HG03066 (cell line): ENCODE data around the gene PPP1R10.
"Not testable (repeated sequence)": the region's sequence is repeated elsewhere in the genome, so short reads cannot be mapped to it uniquely, and the experiment has no call there.

Source experiments
- ATAC-seq: cut with Tn5 transposase; IDR thresholded peaks from one replicate; pipeline ENCODE4 v1.9.1; 2021; ENCODE audit warnings: low read depth; ENCODE audit not compliant: unreplicated experiment

Gene PPP1R10

DNA sequence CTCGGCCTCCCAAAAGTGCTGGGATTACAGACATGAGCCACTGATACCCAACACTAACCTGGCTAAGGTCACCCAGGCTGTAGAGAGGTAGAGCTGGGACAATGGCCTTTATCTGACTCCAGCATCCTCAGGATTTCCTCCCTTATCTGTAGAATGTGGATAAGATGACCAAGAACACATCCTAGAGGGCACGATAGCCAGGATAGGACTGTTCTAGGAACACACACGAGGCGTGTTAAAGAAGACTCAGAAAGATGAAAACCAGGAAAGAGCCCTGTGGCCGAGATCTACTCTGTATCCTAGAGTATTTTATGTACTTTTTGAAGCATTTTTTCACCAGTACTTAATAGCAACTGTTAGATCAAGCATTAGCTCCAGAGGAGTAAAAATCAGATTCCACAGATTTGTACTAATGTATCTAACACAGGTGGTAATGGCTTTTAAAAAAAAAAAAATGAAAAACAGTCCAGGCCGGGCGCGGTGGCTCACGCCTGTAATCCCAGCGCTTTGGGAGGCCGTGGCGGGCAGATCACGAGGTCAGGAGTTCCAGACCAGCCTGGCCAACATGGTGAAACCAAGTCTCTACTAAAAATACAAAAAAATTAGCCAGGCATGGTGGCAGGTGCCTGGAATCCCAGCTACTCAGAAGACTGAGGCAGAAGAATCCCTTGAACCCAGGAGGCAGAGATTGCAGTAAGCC is 17.3 kb downstream of the PPP1R10 start:
- no peak for ATAC-seq

DNA sequence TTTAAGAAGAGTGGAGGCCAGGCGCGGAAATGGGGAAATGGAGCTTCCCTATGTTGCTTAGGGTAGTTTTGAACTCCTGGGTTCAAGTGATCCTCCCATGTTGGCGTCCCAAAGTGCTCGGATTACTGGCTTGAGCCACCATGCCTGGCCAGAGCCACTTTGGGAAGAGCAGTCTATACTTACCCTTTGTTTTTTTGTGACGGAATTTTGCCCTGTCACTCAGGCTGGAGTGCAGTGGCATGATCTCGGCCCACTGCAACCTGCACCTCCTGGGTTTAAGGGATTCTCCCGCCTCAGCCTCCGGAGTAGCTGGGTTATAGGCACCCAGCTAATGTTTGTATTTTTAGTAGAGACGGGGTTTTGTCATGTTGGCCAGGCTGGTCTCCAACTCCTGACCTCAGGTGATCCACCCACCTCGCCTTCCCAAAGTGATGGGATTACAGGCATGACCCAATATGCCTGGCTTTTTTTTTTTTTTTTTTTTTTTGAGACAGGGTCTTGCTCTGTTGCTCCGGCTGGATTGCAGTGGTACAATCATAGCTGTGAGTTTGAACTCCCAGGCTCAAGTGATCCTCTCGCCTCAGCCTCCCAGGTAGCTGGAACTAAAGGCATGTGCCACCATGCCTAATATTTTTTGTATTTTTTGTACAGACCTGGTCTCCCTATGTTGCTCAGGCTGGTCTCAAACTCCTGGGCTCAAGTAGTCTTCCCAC is 18.0 kb downstream of the PPP1R10 start:
- no peak for ATAC-seq

DNA sequence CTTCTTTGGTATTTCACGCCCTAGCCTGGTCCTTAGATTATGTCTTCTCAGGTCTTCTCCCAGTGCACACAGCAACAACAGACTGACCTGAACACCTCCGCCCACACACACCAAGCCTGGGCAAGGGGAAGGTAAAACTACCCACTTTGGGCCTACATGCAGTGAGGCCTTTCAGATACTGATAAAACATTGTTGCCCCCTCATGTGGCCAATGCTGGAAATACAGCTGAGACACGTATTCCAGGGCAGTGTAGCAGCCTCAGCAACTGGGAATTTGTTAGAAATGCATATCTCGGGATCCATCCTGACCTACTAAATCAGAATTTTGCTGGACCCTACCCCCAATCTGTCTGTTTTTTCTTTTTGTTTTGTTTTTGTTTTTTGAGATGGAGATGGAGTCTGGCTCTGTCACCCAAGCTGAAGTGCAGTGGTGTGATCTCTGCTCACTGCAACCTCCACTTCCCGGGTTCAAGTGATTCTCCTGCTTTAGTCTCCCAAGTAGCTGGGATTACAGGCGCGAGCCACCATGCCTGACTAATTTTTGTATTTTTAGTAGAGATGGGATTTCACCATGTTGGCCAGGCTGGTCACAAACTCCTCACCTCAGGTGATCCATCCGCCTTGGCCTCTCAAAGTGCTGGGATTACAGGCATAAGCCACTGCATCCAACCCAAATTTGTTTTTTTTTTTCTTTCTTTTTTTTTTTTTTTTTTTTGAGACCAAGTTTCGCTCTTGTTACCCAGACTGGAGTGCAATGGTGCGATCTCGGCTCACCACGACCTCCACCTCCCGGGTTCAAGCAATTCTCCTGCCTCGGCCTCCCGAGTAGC is 19.5 kb downstream of the PPP1R10 start:
- ATAC-seq, result not testable (repeated sequence)

DNA sequence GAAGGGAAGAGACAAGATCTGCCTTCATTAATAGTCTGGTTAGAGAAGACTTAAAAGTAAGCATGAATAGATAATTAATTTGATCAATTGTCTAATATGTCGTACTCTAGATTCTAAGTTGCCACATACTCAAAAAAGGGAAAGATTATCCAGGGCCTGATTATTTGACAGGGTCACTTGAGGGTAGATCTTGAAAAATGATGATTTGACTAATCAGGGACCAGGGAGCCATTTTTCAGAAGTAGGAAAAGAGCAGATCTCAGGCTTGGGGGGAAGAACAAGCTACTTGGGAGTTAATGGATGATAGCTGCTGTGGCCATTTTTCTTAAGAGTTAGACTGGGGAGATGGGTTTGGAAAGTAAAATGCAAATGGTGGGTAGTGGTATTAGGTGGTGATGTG is 24.8 kb downstream of the PPP1R10 start:
- no peak for ATAC-seq

DNA sequence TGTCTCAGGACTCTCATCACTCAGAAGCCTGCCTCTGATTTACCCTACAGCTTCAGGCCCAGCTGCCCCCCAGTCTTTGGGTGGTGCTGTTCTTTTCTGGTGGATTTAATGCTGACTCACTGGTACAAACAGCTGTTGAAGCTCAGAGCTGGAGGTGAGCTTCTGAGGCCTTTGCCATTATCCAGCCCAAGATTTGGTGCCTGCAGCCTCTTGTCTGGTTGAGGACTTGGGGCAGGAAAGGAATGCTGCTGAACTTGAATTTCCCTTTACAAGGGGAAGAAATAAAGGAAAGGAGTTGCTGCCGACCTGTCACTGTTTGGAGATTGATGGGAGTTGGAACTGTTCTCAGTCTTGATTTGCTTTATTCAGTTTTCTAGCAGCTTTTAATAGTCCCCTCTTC is 26.0 kb downstream of the PPP1R10 start:
- no peak for ATAC-seq

DNA sequence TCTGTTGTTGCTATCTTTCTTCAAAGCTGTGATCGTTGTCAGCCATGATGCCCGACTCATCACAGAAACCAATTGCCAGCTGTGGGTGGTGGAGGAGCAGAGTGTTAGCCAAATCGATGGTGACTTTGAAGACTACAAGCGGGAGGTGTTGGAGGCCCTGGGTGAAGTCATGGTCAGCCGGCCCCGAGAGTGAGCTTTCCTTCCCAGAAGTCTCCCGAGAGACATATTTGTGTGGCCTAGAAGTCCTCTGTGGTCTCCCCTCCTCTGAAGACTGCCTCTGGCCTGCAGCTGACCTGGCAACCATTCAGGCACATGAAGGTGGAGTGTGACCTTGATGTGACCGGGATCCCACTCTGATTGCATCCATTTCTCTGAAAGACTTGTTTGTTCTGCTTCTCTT is 26.5 kb downstream of the PPP1R10 start:
- ATAC-seq, result no peak

DNA sequence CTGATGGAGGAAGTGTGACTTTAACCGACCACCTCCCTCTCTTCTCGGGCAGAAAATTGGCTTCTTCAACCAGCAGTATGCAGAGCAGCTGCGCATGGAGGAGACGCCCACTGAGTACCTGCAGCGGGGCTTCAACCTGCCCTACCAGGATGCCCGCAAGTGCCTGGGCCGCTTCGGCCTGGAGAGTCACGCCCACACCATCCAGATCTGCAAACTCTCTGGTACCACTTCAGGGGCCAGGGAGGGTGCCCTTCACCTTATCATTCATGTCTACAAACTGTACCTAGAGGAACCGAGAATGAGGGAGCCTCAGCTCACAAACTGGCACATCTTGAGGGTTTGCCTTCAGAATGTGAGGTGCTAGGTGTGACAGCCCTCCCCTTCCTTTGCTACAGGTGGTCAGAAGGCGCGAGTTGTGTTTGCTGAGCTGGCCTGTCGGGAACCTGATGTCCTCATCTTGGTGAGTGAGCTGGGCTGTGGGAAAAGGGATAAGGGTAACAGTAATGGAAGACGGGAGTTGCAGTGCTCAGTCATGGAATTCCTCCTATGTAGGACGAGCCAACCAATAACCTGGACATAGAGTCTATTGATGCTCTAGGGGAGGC is 27.2 kb downstream of the PPP1R10 start:
- no peak for ATAC-seq

DNA sequence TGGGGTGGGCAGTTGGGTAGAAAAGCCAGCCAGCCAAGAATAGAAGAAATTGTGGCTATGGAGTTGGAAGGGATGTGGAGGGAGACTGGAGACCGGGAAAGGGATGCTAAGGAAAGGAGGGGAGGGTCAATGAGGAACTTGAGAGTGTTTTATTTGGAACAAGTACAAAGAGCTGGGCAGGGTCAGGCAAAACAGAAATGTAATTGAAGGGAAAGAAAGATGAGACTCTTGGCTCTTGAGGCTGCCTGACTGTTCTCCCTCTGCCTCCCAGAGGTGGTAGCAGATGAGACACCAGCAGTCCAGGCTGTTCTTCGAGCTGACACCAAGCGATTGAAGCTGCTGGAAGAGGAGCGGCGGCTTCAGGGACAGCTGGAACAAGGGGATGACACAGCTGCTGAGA is 33.1 kb downstream of the PPP1R10 start:
- ATAC-seq, result no peak

DNA sequence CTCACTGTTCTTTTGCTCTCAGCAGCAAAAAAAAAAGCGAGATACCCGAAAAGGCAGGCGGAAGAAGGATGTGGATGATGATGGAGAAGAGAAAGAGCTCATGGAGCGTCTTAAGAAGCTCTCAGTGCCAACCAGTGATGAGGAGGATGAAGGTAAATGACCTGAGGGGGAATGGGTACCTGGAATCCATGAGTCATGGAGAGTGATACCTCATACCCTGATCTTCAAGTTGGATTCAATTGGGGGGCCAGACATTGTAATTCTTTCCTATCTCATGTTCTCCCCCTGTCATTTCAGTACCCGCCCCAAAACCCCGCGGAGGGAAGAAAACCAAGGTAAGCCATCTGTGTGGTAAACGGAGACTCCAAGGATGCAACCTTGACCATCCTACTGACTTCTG is 39.0 kb downstream of the PPP1R10 start:
- ATAC-seq, result no peak

DNA sequence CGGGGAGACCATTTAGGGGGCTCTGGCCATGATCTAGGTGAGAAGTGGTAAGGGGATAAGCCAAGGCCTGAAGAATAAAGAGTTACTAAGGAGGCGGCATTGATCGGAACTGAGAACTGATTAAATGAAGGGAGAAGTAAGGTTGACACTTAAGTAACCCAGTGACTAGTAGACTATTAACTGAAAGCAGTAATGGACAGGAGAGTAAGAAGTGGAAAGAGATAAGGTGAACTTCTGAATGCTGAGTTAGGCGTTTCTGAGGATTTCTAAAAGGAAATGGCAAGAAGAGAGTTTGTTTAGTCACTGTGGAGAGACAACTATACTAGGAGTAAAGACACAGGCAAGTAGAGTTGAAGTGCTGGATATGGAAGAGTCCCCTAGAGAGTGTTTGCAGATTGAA is 43.9 kb downstream of the PPP1R10 start:
- no peak for ATAC-seq

DNA sequence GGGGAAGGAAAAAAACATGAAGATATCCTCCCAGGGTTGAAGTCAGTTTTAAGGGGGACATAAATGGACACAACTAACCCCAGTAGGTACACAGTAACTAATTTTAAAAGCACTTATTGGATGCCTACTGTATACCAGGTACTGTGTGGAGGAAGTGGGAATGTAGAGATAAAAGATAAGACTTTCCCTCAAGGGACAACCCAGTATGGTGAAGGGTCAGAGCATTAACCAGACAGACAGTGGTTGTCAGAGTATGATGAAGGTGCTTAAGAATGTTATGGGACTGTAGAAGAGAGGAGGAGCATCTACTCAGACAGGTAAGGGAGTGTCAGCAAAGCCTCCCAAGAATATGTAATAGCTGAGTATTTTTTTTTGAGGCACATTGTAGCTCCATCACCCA is 44.9 kb downstream of the PPP1R10 start:
- no peak for ATAC-seq

DNA sequence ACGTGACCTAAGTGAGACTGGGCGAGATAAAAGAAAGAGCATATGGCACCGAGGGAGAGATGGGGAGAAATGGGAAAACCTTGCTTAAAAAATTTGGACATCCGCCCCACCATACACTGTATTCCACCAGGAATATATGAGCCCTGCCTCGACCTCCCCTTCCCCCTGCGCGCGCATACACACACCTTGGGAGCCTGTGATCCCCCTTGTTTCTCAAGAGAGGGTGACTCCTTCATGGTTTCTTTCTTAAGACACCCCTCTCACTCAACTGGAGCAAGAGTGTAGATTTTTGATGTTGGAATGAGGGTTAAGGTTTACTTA is 45.3 kb downstream of the PPP1R10 start:
- ATAC-seq, result peak; percentile 6

DNA sequence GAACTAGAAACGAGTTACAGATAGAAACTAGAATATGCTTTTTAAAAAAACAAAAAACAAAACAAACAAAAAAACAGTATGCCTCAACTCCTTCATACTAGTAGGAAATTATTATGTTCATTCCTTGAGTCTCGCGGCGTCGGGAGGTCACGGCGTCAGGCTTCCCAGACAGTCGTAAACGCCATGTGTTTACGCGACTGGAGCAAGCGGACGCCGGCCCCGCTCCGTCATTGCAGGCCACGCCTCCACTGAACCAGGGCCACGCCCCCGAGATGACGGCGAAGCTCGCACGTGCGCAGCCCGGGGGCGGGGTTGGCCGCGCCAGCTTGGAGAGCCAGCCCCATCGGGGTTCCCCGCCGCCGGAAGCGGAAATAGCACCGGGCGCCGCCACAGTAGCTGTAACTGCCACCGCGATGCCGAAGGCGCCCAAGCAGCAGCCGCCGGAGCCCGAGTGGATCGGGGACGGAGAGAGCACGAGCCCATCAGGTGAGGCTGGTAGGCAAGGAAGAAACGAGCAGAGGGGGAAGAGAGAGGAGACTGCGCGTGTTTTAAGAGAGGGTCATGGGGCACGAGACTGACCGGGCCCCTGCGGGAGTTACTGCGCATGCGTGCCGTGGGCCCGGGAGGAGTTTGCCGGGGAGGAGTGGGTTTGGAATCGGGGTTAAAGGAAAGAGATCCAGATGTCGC is 45.8 kb downstream of the PPP1R10 start, which contains the start of gene ABCF1:
Gene ABCF1, plus strand, starts transcription at position 368 of the 687 bp plus-strand sequence. Its CDS starts 46 bp downstream, at position 414.
- peak; percentile 92 for ATAC-seq

DNA sequence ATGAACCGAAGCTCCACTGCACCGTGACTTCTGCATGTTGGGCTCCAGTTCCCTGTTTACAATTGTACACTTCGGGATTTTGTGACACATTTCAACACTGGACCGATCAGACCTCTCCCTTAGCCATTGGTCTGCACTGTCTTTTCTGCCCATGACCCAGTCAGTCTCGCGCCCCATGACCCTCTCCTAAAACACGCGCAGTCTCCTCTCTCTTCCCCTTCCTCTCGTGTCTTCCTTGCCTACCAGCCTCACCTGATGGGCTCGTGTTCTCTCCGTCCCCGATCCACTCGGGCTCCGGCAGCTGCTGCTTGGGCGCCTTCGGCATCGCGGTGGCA is 46.3 kb downstream of the PPP1R10 start:
- peak; percentile 6 for ATAC-seq

DNA sequence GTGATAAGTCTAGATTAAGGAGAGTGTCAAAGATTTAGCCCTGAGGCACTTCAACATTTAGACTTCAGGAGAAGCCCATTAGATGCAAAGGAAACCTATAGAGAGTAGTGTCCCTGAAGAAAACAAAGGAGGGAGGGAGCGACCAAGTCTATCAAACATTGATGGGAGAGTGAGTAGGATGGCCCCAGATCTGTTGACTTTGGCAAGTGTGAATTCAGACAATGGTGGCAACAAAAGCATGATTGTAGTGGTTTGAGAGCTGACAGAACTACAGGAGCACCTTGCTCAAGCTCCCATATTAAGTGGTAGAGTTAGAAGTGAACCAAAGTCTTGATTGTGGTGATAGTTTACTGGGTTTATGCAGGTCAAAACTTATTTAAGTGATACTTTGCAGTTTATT is 46.8 kb downstream of the PPP1R10 start:
- no peak for ATAC-seq

DNA sequence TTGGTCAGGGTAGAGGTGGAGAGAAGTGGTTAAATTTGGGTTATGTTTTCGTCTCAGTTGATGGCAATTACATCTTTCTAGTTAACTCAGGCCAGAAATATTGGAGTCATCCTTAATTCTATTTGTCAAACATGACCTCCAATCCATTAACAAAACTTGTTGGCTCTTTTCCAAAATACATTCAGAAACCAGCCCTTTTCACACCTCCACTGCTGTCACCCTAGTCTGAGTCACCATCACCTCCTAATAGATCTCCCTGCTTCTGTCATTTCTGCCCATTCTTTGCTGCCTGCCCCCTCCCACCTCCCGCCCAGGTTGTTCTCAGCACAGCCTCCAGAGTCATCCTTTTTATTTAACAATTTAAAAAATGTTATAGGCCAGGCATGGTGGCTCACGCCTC is 48.8 kb downstream of the PPP1R10 start:
- ATAC-seq, result no peak

DNA sequence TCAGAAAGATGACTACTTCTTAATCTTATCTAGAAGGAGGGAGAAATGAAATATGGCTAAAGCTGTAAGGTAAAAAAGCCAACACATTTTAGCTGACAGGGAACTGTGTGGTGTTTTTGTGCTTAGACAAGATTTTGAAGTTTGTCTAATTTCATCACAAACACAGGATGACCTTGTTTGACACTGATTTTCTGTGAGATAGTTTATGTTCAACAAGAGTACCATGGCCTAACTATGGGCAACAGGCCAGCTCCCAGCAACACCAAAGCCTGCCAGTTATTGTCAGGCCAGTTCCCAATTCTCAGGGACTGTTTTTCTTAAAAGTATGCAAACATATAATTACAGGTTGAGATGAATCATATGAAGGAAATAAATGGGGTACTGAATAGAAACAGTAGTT is 51.3 kb downstream of the PPP1R10 start:
- ATAC-seq, result no peak

DNA sequence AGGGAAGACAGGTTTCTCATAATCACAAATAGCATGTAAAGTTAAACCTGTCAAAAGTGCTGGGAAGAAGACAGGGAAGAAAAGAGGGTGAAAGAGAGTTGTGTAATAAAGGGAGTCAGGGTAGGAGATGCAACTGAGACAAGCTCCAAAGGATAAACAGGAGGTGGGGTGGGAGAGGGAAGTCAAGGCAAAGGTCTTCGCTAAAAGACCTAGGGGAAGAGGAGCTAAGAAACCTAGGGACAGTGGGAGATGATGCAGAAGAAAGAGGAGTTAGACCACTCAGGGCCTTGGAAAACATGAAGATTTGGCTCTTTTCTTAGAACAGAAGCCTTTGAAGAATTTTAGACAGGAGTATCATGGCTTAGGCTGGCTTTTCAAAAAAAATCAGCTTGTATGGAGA is 52.9 kb downstream of the PPP1R10 start:
- ATAC-seq, result no peak

DNA sequence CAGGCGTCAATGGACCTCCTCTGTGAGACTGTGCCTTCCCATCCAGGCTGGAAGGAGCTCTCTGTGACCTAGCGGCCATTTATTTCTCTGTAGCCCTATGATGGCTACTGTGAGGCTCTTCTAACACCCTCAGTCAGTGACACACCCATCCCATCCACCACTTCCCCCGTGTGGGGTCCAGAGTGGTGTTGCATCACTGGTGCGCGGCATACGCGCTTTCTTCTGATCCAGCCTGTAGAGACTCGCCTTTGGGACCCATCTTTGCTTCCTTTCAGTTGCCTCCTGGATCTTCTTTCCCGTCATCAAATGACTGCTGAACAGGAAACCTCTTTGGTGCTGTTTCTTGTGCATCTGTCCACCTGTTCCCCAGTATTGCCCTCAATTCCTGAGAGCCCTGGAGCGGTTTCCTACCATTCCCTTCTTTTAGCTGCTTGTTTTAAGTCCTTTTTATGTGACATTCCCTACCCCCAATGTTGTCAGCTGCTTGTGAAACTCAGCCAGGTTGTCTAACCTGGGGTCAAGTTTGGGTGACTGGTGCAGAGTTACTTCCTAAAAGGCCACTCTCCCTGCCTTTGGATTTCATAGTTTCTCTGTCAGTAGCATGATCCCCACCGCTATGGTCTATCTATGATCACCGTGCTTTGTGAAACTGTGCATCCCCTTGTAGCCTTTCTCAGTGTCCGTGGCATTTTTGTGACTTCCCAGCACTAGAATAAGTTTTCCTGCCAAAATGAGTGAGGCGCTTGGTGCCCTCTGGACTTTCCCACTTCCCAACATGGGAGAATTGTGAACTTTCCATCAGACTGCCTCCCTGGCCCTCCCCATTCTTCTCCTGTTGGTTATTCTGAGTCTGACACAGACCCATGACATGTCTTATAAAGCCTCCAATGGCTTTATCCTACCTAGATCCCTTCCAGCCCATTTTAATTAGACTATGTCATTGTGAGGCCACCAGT is 54.3 kb downstream of the PPP1R10 start:
- no peak for ATAC-seq

DNA sequence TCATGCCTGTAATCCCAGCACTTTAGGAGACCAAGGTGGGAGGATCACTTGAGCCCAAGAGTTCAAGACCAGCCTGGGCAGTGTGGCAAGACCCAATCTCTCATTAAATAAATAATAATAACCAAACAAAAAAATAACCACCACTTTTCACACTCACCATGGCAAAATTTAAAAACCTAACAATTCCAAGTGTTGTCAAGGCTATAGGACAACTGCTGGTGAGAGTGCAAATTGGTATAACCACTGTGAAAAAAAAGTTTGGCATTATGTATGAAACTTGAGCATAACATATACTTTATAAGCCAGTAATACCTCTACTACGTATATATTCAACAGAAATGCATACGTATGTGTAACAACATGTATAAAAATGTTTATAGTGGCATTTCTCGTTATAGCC is 56.1 kb downstream of the PPP1R10 start:
- no peak for ATAC-seq
